HEK293 (cell line): ENCODE measurements around the gene ENTREP3.
A peak's percentile ranks its signal among the peaks of the same experiment; 100 is the strongest.

Experiments
- BCL11B ChIP-seq: fragments of 450-650 bp; formaldehyde crosslinking; IDR thresholded peaks from 2 replicates; pipeline ENCODE4 v1.5.1; 2016; ENCODE audit warnings: low read depth, missing biosample characterization, missing genetic modification characterization
- KLF16 ChIP-seq: fragments of 450-650 bp; formaldehyde crosslinking; IDR thresholded peaks from 2 replicates; pipeline ENCODE4 v1.5.1; 2017; ENCODE audit warnings: missing biosample characterization, missing genetic modification characterization
- SP7 ChIP-seq: fragments of 450-650 bp; formaldehyde crosslinking; IDR thresholded peaks from 2 replicates; pipeline ENCODE4 v1.5.1; 2016; ENCODE audit warnings: missing biosample characterization, missing genetic modification characterization
- TRIM28 ChIP-seq: IDR thresholded peaks from 2 replicates; pipeline ENCODE4 v1.6.1; 2011; ENCODE audit warnings: low read length, control low read depth, borderline replicate concordance
- ZBTB17 ChIP-seq: fragments of 450-650 bp; formaldehyde crosslinking; IDR thresholded peaks from 2 replicates; pipeline ENCODE4 v1.5.1; 2016; ENCODE audit warnings: missing biosample characterization, missing genetic modification characterization
- ZFHX2 ChIP-seq: fragments of 450-650 bp; formaldehyde crosslinking; conservative IDR thresholded peaks from 2 replicates; pipeline ENCODE4 v1.5.1; 2016; ENCODE audit warnings: missing biosample characterization, missing genetic modification characterization
- ZFP37 ChIP-seq: fragments of 450-650 bp; formaldehyde crosslinking; IDR thresholded peaks from 2 replicates; pipeline ENCODE4 v1.5.1; 2016; ENCODE audit warnings: missing biosample characterization, missing genetic modification characterization
- ZFP69B ChIP-seq: fragments of 450-650 bp; formaldehyde crosslinking; IDR thresholded peaks from 2 replicates; pipeline ENCODE4 v1.5.1; 2016; ENCODE audit warnings: missing biosample characterization, missing genetic modification characterization
- ZNF121 ChIP-seq: fragments of 450-650 bp; formaldehyde crosslinking; IDR thresholded peaks from 2 replicates; pipeline ENCODE4 v1.5.1; 2016; ENCODE audit warnings: missing biosample characterization, missing genetic modification characterization
- ZNF155 ChIP-seq: fragments of 450-650 bp; formaldehyde crosslinking; IDR thresholded peaks from 2 replicates; pipeline ENCODE4 v1.5.1; 2016; ENCODE audit warnings: missing biosample characterization, missing genetic modification characterization
- ZNF157 ChIP-seq: fragments of 450-650 bp; formaldehyde crosslinking; IDR thresholded peaks from 2 replicates; pipeline ENCODE4 v1.5.1; 2016; ENCODE audit warnings: missing biosample characterization, missing genetic modification characterization
- ZNF202 ChIP-seq: fragments of 450-650 bp; formaldehyde crosslinking; IDR thresholded peaks from 2 replicates; pipeline ENCODE4 v1.5.1; 2016; ENCODE audit warnings: missing biosample characterization, missing genetic modification characterization, borderline replicate concordance
- ZNF211 ChIP-seq: fragments of 450-650 bp; formaldehyde crosslinking; IDR thresholded peaks from 2 replicates; pipeline ENCODE4 v1.5.1; 2016; ENCODE audit warnings: low read depth, missing biosample characterization, missing genetic modification characterization
- ZNF214 ChIP-seq: fragments of 450-650 bp; formaldehyde crosslinking; IDR thresholded peaks from 2 replicates; pipeline ENCODE4 v1.5.1; 2017; ENCODE audit warnings: missing biosample characterization, mild to moderate bottlenecking, missing genetic modification characterization, borderline replicate concordance
- ZNF37A ChIP-seq: fragments of 450-650 bp; IDR thresholded peaks from 2 replicates; pipeline ENCODE4 v1.5.1; 2018; ENCODE audit warnings: missing biosample characterization, missing genetic modification characterization
- ZNF433 ChIP-seq: fragments of 450-650 bp; formaldehyde crosslinking; IDR thresholded peaks from 2 replicates; pipeline ENCODE4 v1.5.1; 2016; ENCODE audit warnings: missing biosample characterization, missing genetic modification characterization, low read depth
- ZNF48 ChIP-seq: fragments of 450-650 bp; formaldehyde crosslinking; IDR thresholded peaks from 2 replicates; pipeline ENCODE4 v1.5.1; 2016; ENCODE audit warnings: missing biosample characterization, missing genetic modification characterization
- ZNF501 ChIP-seq: fragments of 450-650 bp; formaldehyde crosslinking; IDR thresholded peaks from 2 replicates; pipeline ENCODE4 v1.5.1; 2016; ENCODE audit warnings: missing biosample characterization, missing genetic modification characterization
- ZNF549 ChIP-seq: fragments of 450-650 bp; IDR thresholded peaks from 2 replicates; pipeline ENCODE4 v1.5.1; 2018; ENCODE audit warnings: missing biosample characterization, missing genetic modification characterization, mild to moderate bottlenecking, inconsistent platforms, moderate library complexity
- ZNF558 ChIP-seq: fragments of 450-650 bp; formaldehyde crosslinking; IDR thresholded peaks from 2 replicates; pipeline ENCODE4 v1.5.1; 2016; ENCODE audit warnings: missing biosample characterization, missing genetic modification characterization
- ZNF600 ChIP-seq: fragments of 450-650 bp; formaldehyde crosslinking; IDR thresholded peaks from 2 replicates; pipeline ENCODE4 v1.5.1; 2016; ENCODE audit warnings: missing biosample characterization, missing genetic modification characterization
- ZNF654 ChIP-seq: fragments of 450-650 bp; formaldehyde crosslinking; IDR thresholded peaks from 2 replicates; pipeline ENCODE4 v1.5.1; 2016; ENCODE audit warnings: low read depth, missing biosample characterization, missing genetic modification characterization
- ZNF768 ChIP-seq: fragments of 450-650 bp; formaldehyde crosslinking; IDR thresholded peaks from 2 replicates; pipeline ENCODE4 v1.5.1; 2018; ENCODE audit warnings: missing biosample characterization, mild to moderate bottlenecking, missing genetic modification characterization
- ZSCAN23 ChIP-seq: fragments of 450-650 bp; formaldehyde crosslinking; IDR thresholded peaks from 2 replicates; pipeline ENCODE4 v1.5.1; 2016; ENCODE audit warnings: missing biosample characterization, missing genetic modification characterization
- TF ChIP-seq, protein P1 (sequence below): fragments of 450-650 bp; formaldehyde crosslinking; conservative IDR thresholded peaks from 2 replicates; pipeline ENCODE4 v1.5.1; 2016; ENCODE audit warnings: low read depth, missing biosample characterization, missing genetic modification characterization
- TF ChIP-seq, protein P2 (sequence below): fragments of 450-650 bp; formaldehyde crosslinking; IDR thresholded peaks from 2 replicates; pipeline ENCODE4 v1.5.1; 2016; ENCODE audit warnings: missing biosample characterization, missing genetic modification characterization
- TF ChIP-seq, protein P3 (sequence below): fragments of 450-650 bp; formaldehyde crosslinking; IDR thresholded peaks from 2 replicates; pipeline ENCODE4 v1.5.1; 2017; ENCODE audit warnings: missing biosample characterization, missing genetic modification characterization
- TF ChIP-seq, protein P4 (sequence below): fragments of 450-650 bp; formaldehyde crosslinking; optimal IDR thresholded peaks from 2 replicates; pipeline ENCODE3; 2016; ENCODE audit warnings: missing biosample characterization, mild to moderate bottlenecking, missing genetic modification characterization
- TF ChIP-seq, protein P5 (sequence below): fragments of 450-650 bp; formaldehyde crosslinking; IDR thresholded peaks from 2 replicates; pipeline ENCODE4 v1.5.0; 2017; ENCODE audit warnings: missing biosample characterization, missing genetic modification characterization, borderline replicate concordance

The ENTREP3 gene

DNA sequence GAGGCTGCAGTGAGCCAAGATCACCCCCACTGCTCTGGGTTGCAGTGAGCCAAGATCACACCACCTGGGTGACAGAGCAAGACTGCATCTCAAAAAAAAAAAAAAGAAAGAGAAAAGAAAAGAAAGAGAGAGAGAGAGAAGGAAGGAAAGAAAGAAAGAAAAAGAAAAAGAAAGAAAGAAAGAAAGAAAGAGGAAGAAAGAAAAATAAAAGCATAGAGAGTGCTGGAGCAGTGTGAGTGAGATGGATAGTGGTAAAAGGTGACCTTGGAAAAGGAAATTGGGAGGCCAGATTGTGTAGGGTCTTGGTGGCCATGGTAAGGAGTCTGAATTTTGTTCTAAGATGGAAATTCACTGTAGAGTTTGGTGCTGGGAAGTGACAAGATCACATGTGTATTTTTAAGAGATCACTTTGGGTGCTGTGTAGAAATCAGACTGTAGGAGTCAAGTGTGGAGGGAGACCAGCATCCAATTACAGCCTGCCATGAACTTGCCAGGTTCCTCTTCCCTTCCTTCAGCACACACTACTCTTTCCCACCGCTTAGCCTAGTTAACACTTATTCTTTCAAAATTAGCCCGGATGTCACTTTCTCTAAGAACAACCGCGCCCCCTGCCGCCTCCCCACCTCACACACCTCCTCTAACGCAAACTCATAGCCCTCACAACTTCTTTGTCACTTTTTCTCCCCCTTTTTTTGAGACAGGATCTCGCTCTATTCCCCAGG, 28.9 kb downstream of the ENTREP3 start (continued):
- TF ChIP-seq, protein P1, sequence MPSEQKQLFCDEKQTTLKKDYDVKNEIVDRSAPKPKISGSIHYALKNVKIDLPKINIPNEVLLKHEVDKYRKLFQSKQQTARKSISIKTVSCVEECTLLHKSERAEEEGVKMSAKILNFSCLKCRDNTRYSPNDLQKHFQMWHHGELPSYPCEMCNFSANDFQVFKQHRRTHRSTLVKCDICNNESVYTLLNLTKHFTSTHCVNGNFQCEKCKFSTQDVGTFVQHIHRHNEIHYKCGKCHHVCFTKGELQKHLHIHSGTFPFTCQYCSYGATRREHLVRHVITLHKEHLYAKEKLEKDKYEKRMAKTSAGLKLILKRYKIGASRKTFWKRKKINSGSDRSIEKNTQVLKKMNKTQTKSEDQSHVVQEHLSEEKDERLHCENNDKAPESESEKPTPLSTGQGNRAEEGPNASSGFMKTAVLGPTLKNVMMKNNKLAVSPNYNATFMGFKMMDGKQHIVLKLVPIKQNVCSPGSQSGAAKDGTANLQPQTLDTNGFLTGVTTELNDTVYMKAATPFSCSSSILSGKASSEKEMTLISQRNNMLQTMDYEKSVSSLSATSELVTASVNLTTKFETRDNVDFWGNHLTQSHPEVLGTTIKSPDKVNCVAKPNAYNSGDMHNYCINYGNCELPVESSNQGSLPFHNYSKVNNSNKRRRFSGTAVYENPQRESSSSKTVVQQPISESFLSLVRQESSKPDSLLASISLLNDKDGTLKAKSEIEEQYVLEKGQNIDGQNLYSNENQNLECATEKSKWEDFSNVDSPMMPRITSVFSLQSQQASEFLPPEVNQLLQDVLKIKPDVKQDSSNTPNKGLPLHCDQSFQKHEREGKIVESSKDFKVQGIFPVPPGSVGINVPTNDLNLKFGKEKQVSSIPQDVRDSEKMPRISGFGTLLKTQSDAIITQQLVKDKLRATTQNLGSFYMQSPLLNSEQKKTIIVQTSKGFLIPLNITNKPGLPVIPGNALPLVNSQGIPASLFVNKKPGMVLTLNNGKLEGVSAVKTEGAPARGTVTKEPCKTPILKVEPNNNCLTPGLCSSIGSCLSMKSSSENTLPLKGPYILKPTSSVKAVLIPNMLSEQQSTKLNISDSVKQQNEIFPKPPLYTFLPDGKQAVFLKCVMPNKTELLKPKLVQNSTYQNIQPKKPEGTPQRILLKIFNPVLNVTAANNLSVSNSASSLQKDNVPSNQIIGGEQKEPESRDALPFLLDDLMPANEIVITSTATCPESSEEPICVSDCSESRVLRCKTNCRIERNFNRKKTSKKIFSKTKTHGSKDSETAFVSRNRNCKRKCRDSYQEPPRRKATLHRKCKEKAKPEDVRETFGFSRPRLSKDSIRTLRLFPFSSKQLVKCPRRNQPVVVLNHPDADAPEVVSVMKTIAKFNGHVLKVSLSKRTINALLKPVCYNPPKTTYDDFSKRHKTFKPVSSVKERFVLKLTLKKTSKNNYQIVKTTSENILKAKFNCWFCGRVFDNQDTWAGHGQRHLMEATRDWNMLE (tag by site-specific recombination), result 0 out of 2 replicates have a peak, but pooled peaks have one; percentile 7
- TF ChIP-seq, protein P2, sequence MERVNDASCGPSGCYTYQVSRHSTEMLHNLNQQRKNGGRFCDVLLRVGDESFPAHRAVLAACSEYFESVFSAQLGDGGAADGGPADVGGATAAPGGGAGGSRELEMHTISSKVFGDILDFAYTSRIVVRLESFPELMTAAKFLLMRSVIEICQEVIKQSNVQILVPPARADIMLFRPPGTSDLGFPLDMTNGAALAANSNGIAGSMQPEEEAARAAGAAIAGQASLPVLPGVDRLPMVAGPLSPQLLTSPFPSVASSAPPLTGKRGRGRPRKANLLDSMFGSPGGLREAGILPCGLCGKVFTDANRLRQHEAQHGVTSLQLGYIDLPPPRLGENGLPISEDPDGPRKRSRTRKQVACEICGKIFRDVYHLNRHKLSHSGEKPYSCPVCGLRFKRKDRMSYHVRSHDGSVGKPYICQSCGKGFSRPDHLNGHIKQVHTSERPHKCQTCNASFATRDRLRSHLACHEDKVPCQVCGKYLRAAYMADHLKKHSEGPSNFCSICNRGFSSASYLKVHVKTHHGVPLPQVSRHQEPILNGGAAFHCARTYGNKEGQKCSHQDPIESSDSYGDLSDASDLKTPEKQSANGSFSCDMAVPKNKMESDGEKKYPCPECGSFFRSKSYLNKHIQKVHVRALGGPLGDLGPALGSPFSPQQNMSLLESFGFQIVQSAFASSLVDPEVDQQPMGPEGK (tag by site-specific recombination), result peak; percentile 39
- no peak for TF ChIP-seq ZNF157
- peak; percentile 21; the same call in 1 of the 2 replicates for TF ChIP-seq ZFP69B
- TF ChIP-seq ZFP37 (tag by site-specific recombination), result peak; percentile 39; the same call in 1 of the 2 replicates
- TF ChIP-seq, protein P3, sequence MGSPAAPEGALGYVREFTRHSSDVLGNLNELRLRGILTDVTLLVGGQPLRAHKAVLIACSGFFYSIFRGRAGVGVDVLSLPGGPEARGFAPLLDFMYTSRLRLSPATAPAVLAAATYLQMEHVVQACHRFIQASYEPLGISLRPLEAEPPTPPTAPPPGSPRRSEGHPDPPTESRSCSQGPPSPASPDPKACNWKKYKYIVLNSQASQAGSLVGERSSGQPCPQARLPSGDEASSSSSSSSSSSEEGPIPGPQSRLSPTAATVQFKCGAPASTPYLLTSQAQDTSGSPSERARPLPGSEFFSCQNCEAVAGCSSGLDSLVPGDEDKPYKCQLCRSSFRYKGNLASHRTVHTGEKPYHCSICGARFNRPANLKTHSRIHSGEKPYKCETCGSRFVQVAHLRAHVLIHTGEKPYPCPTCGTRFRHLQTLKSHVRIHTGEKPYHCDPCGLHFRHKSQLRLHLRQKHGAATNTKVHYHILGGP (tag by site-specific recombination), result no peak
- TF ChIP-seq ZNF48 (tag by site-specific recombination), result no peak
- TF ChIP-seq, protein P4, sequence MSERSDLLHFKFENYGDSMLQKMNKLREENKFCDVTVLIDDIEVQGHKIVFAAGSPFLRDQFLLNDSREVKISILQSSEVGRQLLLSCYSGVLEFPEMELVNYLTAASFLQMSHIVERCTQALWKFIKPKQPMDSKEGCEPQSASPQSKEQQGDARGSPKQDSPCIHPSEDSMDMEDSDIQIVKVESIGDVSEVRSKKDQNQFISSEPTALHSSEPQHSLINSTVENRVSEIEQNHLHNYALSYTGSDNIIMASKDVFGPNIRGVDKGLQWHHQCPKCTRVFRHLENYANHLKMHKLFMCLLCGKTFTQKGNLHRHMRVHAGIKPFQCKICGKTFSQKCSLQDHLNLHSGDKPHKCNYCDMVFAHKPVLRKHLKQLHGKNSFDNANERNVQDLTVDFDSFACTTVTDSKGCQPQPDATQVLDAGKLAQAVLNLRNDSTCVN (tag by site-specific recombination), result no peak
- TF ChIP-seq, protein P5, sequence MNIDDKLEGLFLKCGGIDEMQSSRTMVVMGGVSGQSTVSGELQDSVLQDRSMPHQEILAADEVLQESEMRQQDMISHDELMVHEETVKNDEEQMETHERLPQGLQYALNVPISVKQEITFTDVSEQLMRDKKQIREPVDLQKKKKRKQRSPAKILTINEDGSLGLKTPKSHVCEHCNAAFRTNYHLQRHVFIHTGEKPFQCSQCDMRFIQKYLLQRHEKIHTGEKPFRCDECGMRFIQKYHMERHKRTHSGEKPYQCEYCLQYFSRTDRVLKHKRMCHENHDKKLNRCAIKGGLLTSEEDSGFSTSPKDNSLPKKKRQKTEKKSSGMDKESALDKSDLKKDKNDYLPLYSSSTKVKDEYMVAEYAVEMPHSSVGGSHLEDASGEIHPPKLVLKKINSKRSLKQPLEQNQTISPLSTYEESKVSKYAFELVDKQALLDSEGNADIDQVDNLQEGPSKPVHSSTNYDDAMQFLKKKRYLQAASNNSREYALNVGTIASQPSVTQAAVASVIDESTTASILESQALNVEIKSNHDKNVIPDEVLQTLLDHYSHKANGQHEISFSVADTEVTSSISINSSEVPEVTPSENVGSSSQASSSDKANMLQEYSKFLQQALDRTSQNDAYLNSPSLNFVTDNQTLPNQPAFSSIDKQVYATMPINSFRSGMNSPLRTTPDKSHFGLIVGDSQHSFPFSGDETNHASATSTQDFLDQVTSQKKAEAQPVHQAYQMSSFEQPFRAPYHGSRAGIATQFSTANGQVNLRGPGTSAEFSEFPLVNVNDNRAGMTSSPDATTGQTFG (tag by site-specific recombination), result no peak
- no peak for TF ChIP-seq ZNF433 (tag by site-specific recombination)
- no peak for TF ChIP-seq ZNF600 (tag by site-specific recombination)
- TF ChIP-seq ZNF121 (tag by site-specific recombination), result no peak
- TF ChIP-seq ZNF558 (tag by site-specific recombination), result no peak
- no peak for TF ChIP-seq KLF16 (tag by site-specific recombination)
- TF ChIP-seq ZBTB17, result peak; percentile 89; the same call in 1 of the 2 replicates
- no peak for TF ChIP-seq ZNF768
- no peak for TF ChIP-seq ZNF202
- no peak for TF ChIP-seq ZNF214 (tag by site-specific recombination)
- no peak for TF ChIP-seq ZNF211 (tag by site-specific recombination)
- no peak for TF ChIP-seq ZNF37A (tag by site-specific recombination)
- TF ChIP-seq BCL11B, result no peak
- peak; percentile 41; the same call in 1 of the 2 replicates for TF ChIP-seq TRIM28
- TF ChIP-seq ZNF501, result no peak
- no peak; the same call in 1 of the 2 replicates for TF ChIP-seq ZSCAN23
- no peak for TF ChIP-seq ZFHX2 (tag by site-specific recombination)
- TF ChIP-seq SP7 (tag by site-specific recombination), result no peak; the same call in 1 of the 2 replicates
- no peak for TF ChIP-seq ZNF549 (tag by site-specific recombination)
- peak; percentile 82 for TF ChIP-seq ZNF654
- no peak for TF ChIP-seq ZNF155 (tag by site-specific recombination)
